Iris pigment epithelial cell (primary cell): ENCODE data around the gene NCAPH2.

ENCODE experiments used
- DNase-seq: peaks from one replicate; pipeline ENCODE4 v3.0.0-alpha.2; 2011; ENCODE audit warnings: low read depth

The NCAPH2 gene

GRCh38 chr22:50574383-50574755 lies 66.3 kb downstream of the NCAPH2 start:
- no peak for DNase-seq
